ENCODE results near the gene PLCL1. TPM values are rescaled to one million over a fixed set of nuclear protein-coding genes. Genes with fewer than 3 reads are reported as not detected.

The PLCL1 gene
- total and polyA plus RNA-seq, 2 experiments from 2014 or later: 0.80 to 2.3 TPM

GRCh38 chr2:198066597-198066996 is 262.2 kb downstream of the PLCL1 start:
- H3K36me3 ChIP-seq (ENCODE audit: low read depth): no peaks in the 10 kb centered on the region
- no peak overlapping the region for H3K4me3 ChIP-seq
- no peak overlapping the region for H3K4me2 ChIP-seq (ENCODE audit: unreplicated experiment)
- no peaks in the 10 kb centered on the region for H3K9me3 ChIP-seq (ENCODE audit: low read depth)
- H3K27me3 ChIP-seq (replicated peaks; ENCODE audit: insufficient read depth): no peaks in the 10 kb centered on the region
- no peaks in the 10 kb centered on the region for H3F3A ChIP-seq (ENCODE audit: insufficient read depth)
- H3K27ac ChIP-seq: no peak overlapping the region
- 87 to 96% methylated on average over 2 of the region's 2 CpGs for WGBS, 2 experiments (ENCODE audit: low coverage in 1 of 2, low lambda C conversion rate in 2 of 2, missing lambda C conversion rate in 2 of 2)
- TF ChIP-seq EZH2 (IDR thresholded peaks at IDR 0.05; ENCODE audit: insufficient read depth, poor library complexity, severe bottlenecking) (no peak), EZH2phosphoT487 (IDR thresholded peaks at IDR 0.05; ENCODE audit: insufficient read depth, low read depth) (no peak)
- no peaks in the 10 kb centered on the region for H4K20me1 ChIP-seq (ENCODE audit: insufficient read depth)
- no peak for DNase-seq
- H2AFZ ChIP-seq: no peak overlapping the region
- no peaks in the 10 kb centered on the region for H3K9me2 ChIP-seq (ENCODE audit: insufficient read depth)
- H3K9ac ChIP-seq: no peak overlapping the region
- in situ Hi-C loops (cut with MboI): no loop called here
- H3K79me2 ChIP-seq (ENCODE audit: insufficient read depth): no peaks in the 10 kb centered on the region
- no peaks in the 10 kb centered on the region for H3K4me1 ChIP-seq (ENCODE audit: insufficient read depth)

- in situ Hi-C loops (cut with MboI): no loop called here
- H3K9me3 ChIP-seq (ENCODE audit: low read depth): no peaks in the 10 kb centered on the region
- H3K9me2 ChIP-seq (ENCODE audit: insufficient read depth): no peaks in the 10 kb centered on the region
- no peaks in the 10 kb centered on the region for H3K27me3 ChIP-seq (replicated peaks; ENCODE audit: insufficient read depth)
- no peaks in the 10 kb centered on the region for H3K4me1 ChIP-seq (ENCODE audit: insufficient read depth)
- no peaks in the 10 kb centered on the region for H3K36me3 ChIP-seq (ENCODE audit: low read depth)
- no peak overlapping the region for H3K9ac ChIP-seq
- no peaks in the 10 kb centered on the region for H3K79me2 ChIP-seq (ENCODE audit: insufficient read depth)
- H3F3A ChIP-seq (ENCODE audit: insufficient read depth): no peaks in the 10 kb centered on the region
- no peak for DNase-seq
- H2AFZ ChIP-seq: no peak overlapping the region
- H3K27ac ChIP-seq: no peak overlapping the region
- H3K4me3 ChIP-seq: no peak overlapping the region
- H4K20me1 ChIP-seq (ENCODE audit: insufficient read depth): no peaks in the 10 kb centered on the region
- no peak overlapping the region for H3K4me2 ChIP-seq (ENCODE audit: unreplicated experiment)
- TF ChIP-seq EZH2phosphoT487 (IDR thresholded peaks at IDR 0.05; ENCODE audit: insufficient read depth, low read depth): no peak
- no peak for TF ChIP-seq EZH2 (IDR thresholded peaks at IDR 0.05; ENCODE audit: insufficient read depth, poor library complexity, severe bottlenecking)
These were observed 268.3 kb downstream of the PLCL1 start for GRCh38 chr2:198072655-198073054.

GRCh38 chr2:198073253-198073652 is 268.9 kb downstream of the PLCL1 start:
- no peaks in the 10 kb centered on the region for H4K20me1 ChIP-seq (ENCODE audit: insufficient read depth)
- no peaks in the 10 kb centered on the region for H3K27me3 ChIP-seq (replicated peaks; ENCODE audit: insufficient read depth)
- in situ Hi-C loops (cut with MboI): no loop called here
- no peaks in the 10 kb centered on the region for H3K4me1 ChIP-seq (ENCODE audit: insufficient read depth)
- H3K27ac ChIP-seq: no peak overlapping the region
- H3K9ac ChIP-seq: no peak overlapping the region
- DNase-seq: no peak
- no peaks in the 10 kb centered on the region for H3K36me3 ChIP-seq (ENCODE audit: low read depth)
- no peaks in the 10 kb centered on the region for H3K79me2 ChIP-seq (ENCODE audit: insufficient read depth)
- 67 to 74% methylated on average over 2 of the region's 2 CpGs for WGBS, 2 experiments (ENCODE audit: low coverage in 1 of 2, low lambda C conversion rate in 2 of 2, missing lambda C conversion rate in 2 of 2)
- no peak overlapping the region for H2AFZ ChIP-seq
- TF ChIP-seq EZH2phosphoT487 (IDR thresholded peaks at IDR 0.05; ENCODE audit: insufficient read depth, low read depth) (no peak), EZH2 (IDR thresholded peaks at IDR 0.05; ENCODE audit: insufficient read depth, poor library complexity, severe bottlenecking) (no peak)
- no peaks in the 10 kb centered on the region for H3K9me3 ChIP-seq (ENCODE audit: low read depth)
- H3K9me2 ChIP-seq (ENCODE audit: insufficient read depth): no peaks in the 10 kb centered on the region
- H3K4me3 ChIP-seq: no peak overlapping the region
- no peak overlapping the region for H3K4me2 ChIP-seq (ENCODE audit: unreplicated experiment)
- H3F3A ChIP-seq (ENCODE audit: insufficient read depth): no peaks in the 10 kb centered on the region

GRCh38 chr2:198077477-198077876 is 273.1 kb downstream of the PLCL1 start:
- H3K4me1 ChIP-seq (ENCODE audit: insufficient read depth): peaks cover 6% of the 10 kb centered on the region; the same call in 1 of the 2 replicates
- TF ChIP-seq EZH2phosphoT487 (IDR thresholded peaks at IDR 0.05; ENCODE audit: insufficient read depth, low read depth) (no peak), EZH2 (IDR thresholded peaks at IDR 0.05; ENCODE audit: insufficient read depth, poor library complexity, severe bottlenecking) (no peak)
- no peaks in the 10 kb centered on the region for H3K9me3 ChIP-seq (ENCODE audit: low read depth)
- no peaks in the 10 kb centered on the region for H3K79me2 ChIP-seq (ENCODE audit: insufficient read depth)
- peak; percentile 8 for DNase-seq
- no peak overlapping the region for H2AFZ ChIP-seq
- H4K20me1 ChIP-seq (ENCODE audit: insufficient read depth): no peaks in the 10 kb centered on the region
- 81 to 96% methylated on average over 1 of the region's 1 CpG for WGBS, 2 experiments (ENCODE audit: low coverage in 1 of 2, low lambda C conversion rate in 2 of 2, missing lambda C conversion rate in 2 of 2)
- H3K9ac ChIP-seq: no peak overlapping the region
- H3F3A ChIP-seq (ENCODE audit: insufficient read depth): no peaks in the 10 kb centered on the region
- in situ Hi-C loops (cut with MboI): no loop called here
- H3K4me2 ChIP-seq (ENCODE audit: unreplicated experiment): no peak overlapping the region
- H3K27me3 ChIP-seq (replicated peaks; ENCODE audit: insufficient read depth): no peaks in the 10 kb centered on the region
- H3K9me2 ChIP-seq (ENCODE audit: insufficient read depth): no peaks in the 10 kb centered on the region
- H3K4me3 ChIP-seq: no peak overlapping the region
- H3K36me3 ChIP-seq (ENCODE audit: low read depth): no peaks in the 10 kb centered on the region
- H3K27ac ChIP-seq: no peak overlapping the region

All from GM23248 (cell line).